ENCODE results near the gene OTULIN. TPM values are rescaled to one million over a fixed set of nuclear protein-coding genes. Genes with fewer than 3 reads are reported as not detected.
A peak's percentile ranks its signal among the peaks of the same experiment; 100 is the strongest.

Gene OTULIN
- polyA plus RNA-seq, 1 donor (not counting 4 experiments of a cell fraction or from before 2014, with no cell fraction given): 18.3 TPM

GRCh38 chr5:14685757-14686156, 21.2 kb downstream of the OTULIN start:
- no peak for TF ChIP-seq EZH2 (IDR thresholded peaks at IDR 0.05; ENCODE audit: low read length)
- TF ChIP-seq, protein P1, sequence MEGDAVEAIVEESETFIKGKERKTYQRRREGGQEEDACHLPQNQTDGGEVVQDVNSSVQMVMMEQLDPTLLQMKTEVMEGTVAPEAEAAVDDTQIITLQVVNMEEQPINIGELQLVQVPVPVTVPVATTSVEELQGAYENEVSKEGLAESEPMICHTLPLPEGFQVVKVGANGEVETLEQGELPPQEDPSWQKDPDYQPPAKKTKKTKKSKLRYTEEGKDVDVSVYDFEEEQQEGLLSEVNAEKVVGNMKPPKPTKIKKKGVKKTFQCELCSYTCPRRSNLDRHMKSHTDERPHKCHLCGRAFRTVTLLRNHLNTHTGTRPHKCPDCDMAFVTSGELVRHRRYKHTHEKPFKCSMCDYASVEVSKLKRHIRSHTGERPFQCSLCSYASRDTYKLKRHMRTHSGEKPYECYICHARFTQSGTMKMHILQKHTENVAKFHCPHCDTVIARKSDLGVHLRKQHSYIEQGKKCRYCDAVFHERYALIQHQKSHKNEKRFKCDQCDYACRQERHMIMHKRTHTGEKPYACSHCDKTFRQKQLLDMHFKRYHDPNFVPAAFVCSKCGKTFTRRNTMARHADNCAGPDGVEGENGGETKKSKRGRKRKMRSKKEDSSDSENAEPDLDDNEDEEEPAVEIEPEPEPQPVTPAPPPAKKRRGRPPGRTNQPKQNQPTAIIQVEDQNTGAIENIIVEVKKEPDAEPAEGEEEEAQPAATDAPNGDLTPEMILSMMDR (optimal IDR thresholded peaks at IDR 0.05 in 1 of 3, IDR thresholded peaks at IDR 0.05 in 1 of 3, conservative IDR thresholded peaks at IDR 0.05 in 1 of 3; ENCODE audit: extremely low read depth in 1 of 3, insufficient read depth in 2 of 3, low read length in 3 of 3): peak; percentile 51 to 83 (median 57)
- Histone ChIP-seq H3K79me2 (ENCODE audit: control insufficient read depth, insufficient read depth, low read length) (no peaks in the 10 kb centered on the region), H2AFZ (ENCODE audit: control insufficient read depth, low read length) (no peak overlapping the region), H3K4me3 (ENCODE audit: control insufficient read depth in 2 of 3, extremely low read depth in 1 of 3, insufficient read depth in 2 of 3, low read depth in 1 of 3, low read length in 3 of 3) (no peak overlapping the region), H4K20me1 (ENCODE audit: control insufficient read depth, extremely low read depth, insufficient read depth, low read length) (no peaks in the 10 kb centered on the region), H3K27me3 (ENCODE audit: control insufficient read depth, extremely low read depth, insufficient read depth, low read length) (no peaks in the 10 kb centered on the region), H3K36me3 (ENCODE audit: control insufficient read depth in 2 of 2, extremely low read depth in 1 of 2, insufficient read depth in 2 of 2, low read length in 2 of 2) (peaks cover 24 to 29% of the 10 kb centered on the region in 2 experiments), H3K9ac (ENCODE audit: control insufficient read depth, extremely low read depth, insufficient read depth, low read length) (no peak overlapping the region), H3K9me3 (ENCODE audit: control insufficient read depth, low read depth, low read length) (peaks cover 2% of the 10 kb centered on the region), H3K4me2 (ENCODE audit: control insufficient read depth, extremely low read depth, insufficient read depth, low read depth, low read length) (peak overlapping the region; percentile 28), H3K4me1 (ENCODE audit: control insufficient read depth, extremely low read depth, insufficient read depth, low read length) (peaks cover 28% of the 10 kb centered on the region), H3K27ac (ENCODE audit: control insufficient read depth, insufficient read depth, low read length) (peak overlapping the region; percentile 10), H3K9me1 (ENCODE audit: control insufficient read depth, extremely low read depth, insufficient read depth, low read length) (no peaks in the 10 kb centered on the region)
- dilution Hi-C loops (cut with MboI; ENCODE audit: extremely low pct_ligation_motif_present, low sequenced_read_pairs): no loop called here
- DNase-seq (ENCODE audit: low read depth, low spot score) (no peak), FAIRE-seq (peak; percentile 36)

DNA sequence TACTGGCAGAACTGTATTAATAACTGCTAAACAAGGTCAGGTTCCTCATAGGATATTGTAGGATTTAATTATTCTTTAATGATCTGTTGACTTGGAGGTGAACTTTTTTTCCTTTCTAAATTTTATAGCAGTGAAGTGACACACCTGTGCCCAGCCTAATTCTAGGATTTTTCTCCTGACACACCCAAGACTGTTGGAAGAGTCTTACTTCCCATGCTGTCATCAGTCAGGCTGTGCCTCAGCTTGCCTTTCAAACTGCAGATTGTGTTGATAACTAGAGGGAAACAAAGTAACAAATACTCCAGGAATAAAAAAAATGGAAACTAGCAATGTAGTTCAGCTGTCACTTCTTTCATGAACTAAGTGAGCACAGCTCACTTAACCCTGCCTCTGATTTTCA, 22.0 kb downstream of the OTULIN start:
- peak overlapping the region; percentile 54 for H3K27ac ChIP-seq (ENCODE audit: control insufficient read depth, insufficient read depth, low read length)
- no peaks in the 10 kb centered on the region for H3K79me2 ChIP-seq (ENCODE audit: control insufficient read depth, insufficient read depth, low read length)
- DNase-seq (ENCODE audit: low read depth, low spot score) (peak; percentile 41), FAIRE-seq (peak; percentile 88)
- no peak for TF ChIP-seq EZH2 (IDR thresholded peaks at IDR 0.05; ENCODE audit: low read length)
- TF ChIP-seq, protein P1 (optimal IDR thresholded peaks at IDR 0.05 in 1 of 3, IDR thresholded peaks at IDR 0.05 in 1 of 3, conservative IDR thresholded peaks at IDR 0.05 in 1 of 3; ENCODE audit: extremely low read depth in 1 of 3, insufficient read depth in 2 of 3, low read length in 3 of 3): no peak
- peaks cover 26% of the 10 kb centered on the region for H3K4me1 ChIP-seq (ENCODE audit: control insufficient read depth, extremely low read depth, insufficient read depth, low read length)
- H3K9ac ChIP-seq (ENCODE audit: control insufficient read depth, extremely low read depth, insufficient read depth, low read length): no peak overlapping the region
- no peak overlapping the region for H2AFZ ChIP-seq (ENCODE audit: control insufficient read depth, low read length)
- peak overlapping the region; percentile 50 for H3K4me2 ChIP-seq (ENCODE audit: control insufficient read depth, extremely low read depth, insufficient read depth, low read depth, low read length)
- dilution Hi-C loops (cut with MboI; ENCODE audit: extremely low pct_ligation_motif_present, low sequenced_read_pairs): no loop called here
- no peaks in the 10 kb centered on the region for H4K20me1 ChIP-seq (ENCODE audit: control insufficient read depth, extremely low read depth, insufficient read depth, low read length)
- H3K9me3 ChIP-seq (ENCODE audit: control insufficient read depth, low read depth, low read length): peaks cover 2% of the 10 kb centered on the region
- H3K27me3 ChIP-seq (ENCODE audit: control insufficient read depth, extremely low read depth, insufficient read depth, low read length): no peaks in the 10 kb centered on the region
- H3K4me3 ChIP-seq (ENCODE audit: control insufficient read depth in 2 of 3, extremely low read depth in 1 of 3, insufficient read depth in 2 of 3, low read depth in 1 of 3, low read length in 3 of 3): no peak overlapping the region
- H3K9me1 ChIP-seq (ENCODE audit: control insufficient read depth, extremely low read depth, insufficient read depth, low read length): no peaks in the 10 kb centered on the region
- peaks cover 27 to 32% of the 10 kb centered on the region in 2 experiments for H3K36me3 ChIP-seq (ENCODE audit: control insufficient read depth in 2 of 2, extremely low read depth in 1 of 2, insufficient read depth in 2 of 2, low read length in 2 of 2)
